ENCODE measurements around the gene PAF1.

PAF1 gene

GRCh38 chr19:39411832-39412099 lies 20.9 kb upstream of the PAF1 start:
- Mint-ChIP-seq H3K27me3 (peaks cover 2% of the 10 kb centered on the region), H3K9me3 (no peaks in the 10 kb centered on the region), H3K27ac (peak overlapping the region; percentile 95), H3K36me3 (ENCODE audit: low read depth) (peaks cover 17% of the 10 kb centered on the region), H3K4me3 (peak overlapping the region; percentile 86), H3K4me1 (peaks cover 44% of the 10 kb centered on the region)
- DNase-seq, result peak; percentile 90
- peak; percentile 55 for ATAC-seq

- Mint-ChIP-seq H3K36me3 (ENCODE audit: low read depth) (peaks cover 17% of the 10 kb centered on the region), H3K27ac (peak overlapping the region; percentile 95), H3K27me3 (peaks cover 2% of the 10 kb centered on the region), H3K9me3 (no peaks in the 10 kb centered on the region), H3K4me3 (peak overlapping the region; percentile 86), H3K4me1 (peaks cover 45% of the 10 kb centered on the region)
- ATAC-seq (no peak), DNase-seq (no peak)
Observed at GRCh38 chr19:39411081-39411831, 20.4 kb upstream of the PAF1 start.

GRCh38 chr19:39410831-39411080 lies 19.9 kb upstream of the PAF1 start:
- Mint-ChIP-seq H3K27ac (peak overlapping the region; percentile 95), H3K27me3 (peaks cover 2% of the 10 kb centered on the region), H3K4me1 (peaks cover 50% of the 10 kb centered on the region), H3K4me3 (peak overlapping the region; percentile 86), H3K9me3 (no peaks in the 10 kb centered on the region), H3K36me3 (ENCODE audit: low read depth) (peaks cover 17% of the 10 kb centered on the region)
- no peak for DNase-seq
- no peak for ATAC-seq

- H3K4me3 Mint-ChIP-seq, result peak overlapping the region; percentile 86
- peak; percentile 21 for ATAC-seq
- H3K9me3 Mint-ChIP-seq, result no peaks in the 10 kb centered on the region
- peaks cover 2% of the 10 kb centered on the region for H3K27me3 Mint-ChIP-seq
- peaks cover 17% of the 10 kb centered on the region for H3K36me3 Mint-ChIP-seq (ENCODE audit: low read depth)
- H3K4me1 Mint-ChIP-seq, result peaks cover 55% of the 10 kb centered on the region
- peak overlapping the region; percentile 95 for H3K27ac Mint-ChIP-seq
- peak; percentile 77 for DNase-seq
Observed at GRCh38 chr19:39410017-39410830, 19.3 kb upstream of the PAF1 start.

- peak; percentile 81 for DNase-seq
- Mint-ChIP-seq H3K27me3 (peaks cover 2% of the 10 kb centered on the region), H3K4me1 (peaks cover 60% of the 10 kb centered on the region), H3K9me3 (no peaks in the 10 kb centered on the region), H3K36me3 (ENCODE audit: low read depth) (peaks cover 17% of the 10 kb centered on the region), H3K4me3 (peak overlapping the region; percentile 86), H3K27ac (peak overlapping the region; percentile 95)
- ATAC-seq, result no peak
Observed at GRCh38 chr19:39409208-39410016, 18.5 kb upstream of the PAF1 start.

- ATAC-seq (no peak), DNase-seq (no peak)
- Mint-ChIP-seq H3K27me3 (peaks cover 2% of the 10 kb centered on the region), H3K36me3 (ENCODE audit: low read depth) (peaks cover 17% of the 10 kb centered on the region), H3K4me3 (peak overlapping the region; percentile 86), H3K4me1 (peaks cover 59% of the 10 kb centered on the region), H3K27ac (peak overlapping the region; percentile 92), H3K9me3 (no peaks in the 10 kb centered on the region)
Observed at GRCh38 chr19:39408392-39409207, 17.7 kb upstream of the PAF1 start.

GRCh38 chr19:39407660-39408391 lies 16.9 kb upstream of the PAF1 start:
- H3K4me1 Mint-ChIP-seq, result peaks cover 63% of the 10 kb centered on the region
- H3K9me3 Mint-ChIP-seq, result no peaks in the 10 kb centered on the region
- H3K4me3 Mint-ChIP-seq, result peak overlapping the region; percentile 86
- ATAC-seq (no peak), DNase-seq (peak; percentile 66)
- H3K27ac Mint-ChIP-seq, result peak overlapping the region; percentile 92
- peaks cover 17% of the 10 kb centered on the region for H3K36me3 Mint-ChIP-seq (ENCODE audit: low read depth)
- peaks cover 2% of the 10 kb centered on the region for H3K27me3 Mint-ChIP-seq

GRCh38 chr19:39407410-39407659 lies 16.4 kb upstream of the PAF1 start:
- no peak for DNase-seq
- H3K4me3 Mint-ChIP-seq, result peak overlapping the region; percentile 86
- no peaks in the 10 kb centered on the region for H3K9me3 Mint-ChIP-seq
- H3K27me3 Mint-ChIP-seq, result peaks cover 2% of the 10 kb centered on the region
- H3K4me1 Mint-ChIP-seq, result peaks cover 68% of the 10 kb centered on the region
- H3K27ac Mint-ChIP-seq, result peak overlapping the region; percentile 92
- ATAC-seq, result no peak
- H3K36me3 Mint-ChIP-seq (ENCODE audit: low read depth), result peaks cover 17% of the 10 kb centered on the region

GRCh38 chr19:39406656-39407409 lies 15.9 kb upstream of the PAF1 start, which contains the start of gene ZFP36:
TSS of gene ZFP36 (plus strand) at chr19:39406847. CDS start at chr19:39406905, 58 bp downstream.
- Mint-ChIP-seq H3K4me3 (peak within 1 kb of the TSS; percentile 86), H3K36me3 (ENCODE audit: low read depth) (peaks cover 15% of the 10 kb centered on the region), H3K9me3 (no peaks in the 10 kb centered on the region), H3K4me1 (peaks cover 68% of the 10 kb centered on the region), H3K27ac (peak within 1 kb of the TSS; percentile 92), H3K27me3 (no peaks in the 10 kb centered on the region)
- ATAC-seq, result peak; percentile 30
- DNase-seq, result peak; percentile 88

- no peaks in the 10 kb centered on the region for H3K27me3 Mint-ChIP-seq
- ATAC-seq (peak; percentile 2), DNase-seq (peak; percentile 86)
Observed at GRCh38 chr19:39405958-39406655, 15.2 kb upstream of the PAF1 start.

GRCh38 chr19:39405261-39405957 lies 14.5 kb upstream of the PAF1 start:
- ATAC-seq (no peak), DNase-seq (no peak)
- Mint-ChIP-seq H3K27ac (peak overlapping the region; percentile 69), H3K4me1 (peaks cover 68% of the 10 kb centered on the region), H3K9me3 (no peaks in the 10 kb centered on the region), H3K4me3 (peak overlapping the region; percentile 86), H3K27me3 (no peaks in the 10 kb centered on the region), H3K36me3 (ENCODE audit: low read depth) (peaks cover 15% of the 10 kb centered on the region)

More at GRCh38 chr19:39405958-39406655, 15.2 kb upstream of the PAF1 start:
- H3K27ac Mint-ChIP-seq, result peak overlapping the region; percentile 92
- peak overlapping the region; percentile 86 for H3K4me3 Mint-ChIP-seq
- H3K4me1 Mint-ChIP-seq, result peaks cover 68% of the 10 kb centered on the region
- peaks cover 15% of the 10 kb centered on the region for H3K36me3 Mint-ChIP-seq (ENCODE audit: low read depth)
- H3K9me3 Mint-ChIP-seq, result no peaks in the 10 kb centered on the region

All from activated naive CD8-positive, alpha-beta T cell treated with anti-CD3 and anti-CD28 coated beads, Interleukin-2, amount 50 U/mL, for 24 hours (primary cell).